Lower lobe of right lung (tissue), 2 donors: ENCODE data around the gene EVPL. TPM values are rescaled to one million over a fixed set of nuclear protein-coding genes. Genes with fewer than 3 reads are reported as not detected.
"Not testable (repeated sequence)": the region's sequence is repeated elsewhere in the genome, so short reads cannot be mapped to it uniquely, and the experiment has no call there.

Experiments
- ATAC-seq, 2 donors: fragments of 200-7000 bp; cut with Tn5 transposase; one replicate each; pipeline ENCODE4 v1.9.1; 2020 to 2022; ENCODE audit warnings: mild to moderate bottlenecking in 2 of 2, moderate library complexity in 2 of 2
- DNase-seq: peaks from one replicate; pipeline ENCODE4 v3.0.0-alpha.2; 2020
- H3K27ac ChIP-seq: fragments of 200-600 bp; one replicate; pipeline ENCODE4 v1.8.0; 2022
- H3K27me3 ChIP-seq: fragments of 200-600 bp; one replicate; pipeline ENCODE4 v1.8.0; 2022; ENCODE audit warnings: low read depth
- H3K36me3 ChIP-seq: fragments of 200-600 bp; one replicate; pipeline ENCODE4 v1.8.0; 2022; ENCODE audit warnings: mild to moderate bottlenecking
- H3K4me1 ChIP-seq: fragments of 200-600 bp; one replicate; pipeline ENCODE4 v1.8.0; 2022
- H3K4me3 ChIP-seq: fragments of 200-600 bp; one replicate; pipeline ENCODE4 v1.8.0; 2022; ENCODE audit warnings: mild to moderate bottlenecking
- H3K9me3 ChIP-seq: fragments of 200-600 bp; one replicate; pipeline ENCODE4 v1.8.0; 2022
- CTCF ChIP-seq: fragments of 200-600 bp; IDR thresholded peaks from one replicate; pipeline ENCODE4 v1.8.0; 2022; ENCODE audit warnings: antibody characterized with exemption, mild to moderate bottlenecking
- intact Hi-C: fragments of 100-400 bp; cut with DNase I; formaldehyde crosslinking; loops from one replicate; pipeline ENCODE4 v1.11.0; 2022
- total RNA-seq: library from RNA; stranded (reverse); fragmentation: NEBNext Ultra II Directional; extraction: Animal tissue kit (Norgen Biotek cat#: 25700); gene quantifications from one replicate; pipeline ENCODE4 v1.2.1, GENCODE V29; 2021
- donor health status: DM: no; HTN: yes; CAD: no; lungs with severe emphysema.

EVPL gene
- total RNA-seq, 1 donor from 2014 or later, result 36.8 TPM

- DNase-seq (no peak), ATAC-seq (peak; percentile 35 to 50)
- Histone ChIP-seq H3K4me1 (peaks cover 11% of the 10 kb centered on the region), H3K9me3 (no peaks in the 10 kb centered on the region), H3K36me3 (peaks cover 46% of the 10 kb centered on the region), H3K27me3 (no peaks in the 10 kb centered on the region), H3K27ac (peak overlapping the region; percentile 28), H3K4me3 (no peak overlapping the region)
- no peak for TF ChIP-seq CTCF
- intact Hi-C loops, result no loop called here
Observed at GRCh38 chr17:75970011-75970523, 57.0 kb downstream of the EVPL start.

GRCh38 chr17:75969044-75969443 is 58.1 kb downstream of the EVPL start:
- not testable (repeated sequence) for DNase-seq

GRCh38 chr17:75965468-75965867 is 61.6 kb downstream of the EVPL start:
- intact Hi-C loops, result no loop called here
- Histone ChIP-seq H3K9me3 (no peaks in the 10 kb centered on the region), H3K4me3 (no peak overlapping the region), H3K36me3 (peaks cover 32% of the 10 kb centered on the region), H3K27ac (no peak overlapping the region), H3K4me1 (peaks cover 9% of the 10 kb centered on the region), H3K27me3 (no peaks in the 10 kb centered on the region)
- TF ChIP-seq CTCF, result no peak
- no peak for ATAC-seq
- DNase-seq, result no peak

More at GRCh38 chr17:75969044-75969443, 58.1 kb downstream of the EVPL start:
- H3K27ac ChIP-seq, ATAC-seq, H3K27me3 ChIP-seq, H3K4me3 ChIP-seq, H3K9me3 ChIP-seq, intact Hi-C loops: not testable (repeated sequence)
- Histone ChIP-seq H3K4me1 (peaks cover 11% of the 10 kb centered on the region), H3K36me3 (peaks cover 54% of the 10 kb centered on the region)

GRCh38 chr17:75959839-75960511 is 67.1 kb downstream of the EVPL start:
- intact Hi-C loops, result no loop called here

GRCh38 chr17:75959051-75959838 is 67.9 kb downstream of the EVPL start:
- Histone ChIP-seq H3K27me3 (no peaks in the 10 kb centered on the region), H3K36me3 (peaks cover 44% of the 10 kb centered on the region), H3K27ac (no peak overlapping the region), H3K4me3 (no peak overlapping the region), H3K4me1 (peaks cover 6% of the 10 kb centered on the region), H3K9me3 (no peaks in the 10 kb centered on the region)
- peak in 1 of 2 donors; percentile 42 for ATAC-seq
- no peak for DNase-seq
- no peak for TF ChIP-seq CTCF
- intact Hi-C loops, result no loop called here

More at GRCh38 chr17:75959839-75960511, 67.1 kb downstream of the EVPL start:
- TF ChIP-seq CTCF, result no peak
- Histone ChIP-seq H3K4me1 (peaks cover 6% of the 10 kb centered on the region), H3K9me3 (no peaks in the 10 kb centered on the region), H3K36me3 (peaks cover 44% of the 10 kb centered on the region), H3K4me3 (no peak overlapping the region), H3K27ac (no peak overlapping the region), H3K27me3 (no peaks in the 10 kb centered on the region)
- DNase-seq (no peak), ATAC-seq (no peak)

Other genes starting within 250 kb of the EVPL start
- 31.1 TPM for gene UNK, start 242.5 kb downstream of the EVPL start, total RNA-seq
- gene UNC13D, start 182.9 kb downstream of the EVPL start, total RNA-seq, result 118 TPM
- gene WBP2, start 172.0 kb downstream of the EVPL start, total RNA-seq, result 145 TPM
- gene TRIM47, start 148.7 kb downstream of the EVPL start, total RNA-seq, result 21.0 TPM
- gene TRIM65, start 130.4 kb downstream of the EVPL start, total RNA-seq, result 32.4 TPM
- 68.9 TPM for gene MRPL38, start 122.4 kb downstream of the EVPL start, total RNA-seq
- 13.1 TPM for gene FBF1, start 86.3 kb downstream of the EVPL start, total RNA-seq
- 67.1 TPM for gene ACOX1, start 48.1 kb downstream of the EVPL start, total RNA-seq
- 14.6 TPM for gene TEN1, start 48.1 kb downstream of the EVPL start, total RNA-seq
- 8.4 TPM for gene CDK3, start 26.5 kb downstream of the EVPL start, total RNA-seq
- 65.0 TPM for gene SRP68, start 45.2 kb upstream of the EVPL start, total RNA-seq
- gene GALR2, start 47.5 kb upstream of the EVPL start, total RNA-seq, result not detected
- not detected for gene ZACN, start 51.9 kb upstream of the EVPL start, total RNA-seq
- 118 TPM for gene EXOC7, start 76.5 kb upstream of the EVPL start, total RNA-seq
- gene FOXJ1, start 113.9 kb upstream of the EVPL start, total RNA-seq, result 21.5 TPM
- gene RNF157, start 213.2 kb upstream of the EVPL start, total RNA-seq, result 2.4 TPM
- gene UBALD2, start 238.0 kb upstream of the EVPL start, total RNA-seq, result 62.7 TPM